Measurements from ENCODE around the gene MRM1.

Gene MRM1

GRCh38 chr17:36610474-36610873, 9.1 kb downstream of the MRM1 start:
- no peak overlapping the region for H3K27ac Mint-ChIP-seq
- H3K4me3 Mint-ChIP-seq, result no peak overlapping the region
- peaks cover 25% of the 10 kb centered on the region for H3K27me3 Mint-ChIP-seq (ENCODE audit: low read depth)
- peaks cover 16% of the 10 kb centered on the region for H3K4me1 Mint-ChIP-seq
- TF ChIP-seq CTCF (IDR thresholded peaks at IDR 0.05; ENCODE audit: unreplicated experiment in 3 of 3), result no peak
- no peaks in the 10 kb centered on the region for H3K36me3 Mint-ChIP-seq (ENCODE audit: low read depth)
- no peaks in the 10 kb centered on the region for H3K9me3 Mint-ChIP-seq

GRCh38 chr17:36611345-36612072, 10.1 kb downstream of the MRM1 start:
- no peak for TF ChIP-seq CTCF (IDR thresholded peaks at IDR 0.05; ENCODE audit: unreplicated experiment in 3 of 3)
- Mint-ChIP-seq H3K36me3 (ENCODE audit: low read depth) (no peaks in the 10 kb centered on the region), H3K4me1 (peaks cover 16% of the 10 kb centered on the region), H3K27ac (no peak overlapping the region), H3K27me3 (ENCODE audit: low read depth) (peaks cover 25% of the 10 kb centered on the region), H3K9me3 (no peaks in the 10 kb centered on the region), H3K4me3 (no peak overlapping the region)

GRCh38 chr17:36612323-36612722, 10.9 kb downstream of the MRM1 start:
- Mint-ChIP-seq H3K36me3 (ENCODE audit: low read depth) (no peaks in the 10 kb centered on the region), H3K9me3 (no peaks in the 10 kb centered on the region), H3K27me3 (ENCODE audit: low read depth) (peaks cover 25% of the 10 kb centered on the region), H3K27ac (no peak overlapping the region), H3K4me3 (no peak overlapping the region), H3K4me1 (peaks cover 16% of the 10 kb centered on the region)
- TF ChIP-seq CTCF (IDR thresholded peaks at IDR 0.05; ENCODE audit: unreplicated experiment in 3 of 3), result no peak

GRCh38 chr17:36613155-36613554, 11.8 kb downstream of the MRM1 start:
- Mint-ChIP-seq H3K4me3 (no peak overlapping the region), H3K27ac (no peak overlapping the region), H3K27me3 (ENCODE audit: low read depth) (peaks cover 21% of the 10 kb centered on the region), H3K36me3 (ENCODE audit: low read depth) (no peaks in the 10 kb centered on the region), H3K4me1 (peaks cover 16% of the 10 kb centered on the region), H3K9me3 (no peaks in the 10 kb centered on the region)
- no peak for TF ChIP-seq CTCF (IDR thresholded peaks at IDR 0.05; ENCODE audit: unreplicated experiment in 3 of 3)

- Mint-ChIP-seq H3K36me3 (ENCODE audit: low read depth) (no peaks in the 10 kb centered on the region), H3K4me3 (no peak overlapping the region), H3K9me3 (no peaks in the 10 kb centered on the region)
These were observed 12.7 kb downstream of the MRM1 start for GRCh38 chr17:36614081-36614480.

More at GRCh38 chr17:36614081-36614480, 12.7 kb downstream of the MRM1 start:
- peaks cover 16% of the 10 kb centered on the region for H3K4me1 Mint-ChIP-seq
- no peak overlapping the region for H3K27ac Mint-ChIP-seq
- TF ChIP-seq CTCF (IDR thresholded peaks at IDR 0.05; ENCODE audit: unreplicated experiment in 3 of 3), result no peak
- peaks cover 18% of the 10 kb centered on the region for H3K27me3 Mint-ChIP-seq (ENCODE audit: low read depth)

Measured in nephron (organoid).